T-helper 2 cell treated with Interferon-gamma antibody and Interleukin-4, amounts not matched to agents 5 μg/mL and 100 μg/mL, for 36 hours (primary cell): ENCODE measurements around the gene GTF2I.
"Not testable (repeated sequence)": the region's sequence is repeated elsewhere in the genome, so short reads cannot be mapped to it uniquely, and the experiment has no call there.

Source experiments
- DNase-seq: peaks from one replicate; pipeline ENCODE4 v3.0.0; 2021; ENCODE audit warnings: low spot score
- H3K27ac Mint-ChIP-seq: one replicate; pipeline ENCODE4 v1.8.0; 2021; ENCODE audit warnings: mild to moderate bottlenecking, mixed read lengths
- H3K27me3 Mint-ChIP-seq: one replicate; pipeline ENCODE4 v1.8.0; 2021; ENCODE audit warnings: low read depth, mixed read lengths
- H3K36me3 Mint-ChIP-seq: one replicate; pipeline ENCODE4 v1.8.0; 2021; ENCODE audit warnings: low read depth, mixed read lengths
- H3K4me1 Mint-ChIP-seq: one replicate; pipeline ENCODE4 v1.8.0; 2021; ENCODE audit warnings: low read depth, mixed read lengths
- H3K4me3 Mint-ChIP-seq: one replicate; pipeline ENCODE4 v1.8.0; 2022; ENCODE audit warnings: mild to moderate bottlenecking, moderate library complexity, mixed read lengths
- H3K9me3 Mint-ChIP-seq: one replicate; pipeline ENCODE4 v1.8.0; 2021; ENCODE audit warnings: mixed read lengths

Gene GTF2I

DNA sequence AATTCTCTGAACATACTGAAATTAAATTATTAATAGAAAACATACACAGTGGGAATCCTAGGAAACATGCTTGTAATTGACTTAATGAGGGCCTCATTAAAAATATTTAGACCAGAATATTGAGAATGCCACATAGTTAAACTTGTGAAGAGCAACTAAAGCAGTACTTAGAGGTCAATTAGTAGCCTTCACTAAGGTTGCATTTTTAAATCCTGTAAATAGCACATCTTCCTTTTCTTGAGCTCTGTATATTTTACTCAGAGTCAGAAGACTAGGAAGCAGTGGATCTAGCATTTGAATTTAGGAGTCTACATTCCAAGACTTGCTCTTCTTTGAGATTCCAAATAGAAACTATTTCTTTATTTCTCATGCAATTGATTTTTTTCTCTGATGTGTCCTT is 56.0 kb downstream of the GTF2I start:
- peaks cover 4% of the 10 kb centered on the region for H3K4me1 Mint-ChIP-seq
- peaks cover 68% of the 10 kb centered on the region for H3K36me3 Mint-ChIP-seq
- peaks cover 20% of the 10 kb centered on the region for H3K9me3 Mint-ChIP-seq
- DNase-seq: no peak
- no peak overlapping the region for H3K27ac Mint-ChIP-seq
- no peak overlapping the region for H3K4me3 Mint-ChIP-seq
- H3K27me3 Mint-ChIP-seq: no peaks in the 10 kb centered on the region

DNA sequence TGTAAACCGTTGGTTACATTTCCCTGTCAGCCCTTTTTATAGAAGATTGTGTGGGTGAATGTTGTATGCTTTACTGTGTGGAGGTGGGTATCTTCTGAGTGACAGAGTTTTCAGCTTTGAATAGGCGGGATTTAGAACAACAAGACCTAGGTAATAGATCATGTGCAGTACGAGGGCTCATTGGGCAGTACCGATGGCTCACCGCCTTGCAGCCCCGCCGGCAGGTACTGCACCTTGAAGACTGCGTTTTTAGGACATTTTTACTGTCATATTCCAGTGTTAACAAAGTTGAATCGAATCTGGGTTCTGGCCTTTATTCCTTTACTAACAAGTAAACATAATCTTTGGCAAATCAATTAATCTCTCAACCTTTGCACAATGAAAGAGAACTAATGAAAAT is 60.4 kb downstream of the GTF2I start:
- no peak for DNase-seq
- H3K27ac Mint-ChIP-seq: no peak overlapping the region

DNA sequence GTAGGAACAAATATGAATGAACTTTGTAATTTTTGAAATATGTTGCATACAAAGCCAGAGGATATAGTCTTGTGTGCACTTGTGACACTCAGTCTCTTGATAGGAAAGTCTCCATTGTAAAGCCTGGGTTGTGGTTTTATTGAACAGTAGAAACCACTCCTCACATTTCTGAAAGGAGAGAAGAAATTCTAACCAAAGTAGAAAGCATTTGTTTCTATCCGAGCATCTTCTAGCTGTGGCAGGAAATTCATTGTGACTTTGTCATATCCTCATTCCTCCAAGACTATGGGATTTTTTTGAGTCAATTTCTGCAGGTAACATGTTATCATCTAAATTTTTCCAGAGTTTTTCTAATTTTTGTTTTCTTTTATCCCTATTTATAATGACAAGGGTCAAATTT is 60.8 kb downstream of the GTF2I start:
- H3K4me3 Mint-ChIP-seq: no peak overlapping the region
- H3K9me3 Mint-ChIP-seq: peaks cover 9% of the 10 kb centered on the region
- H3K36me3 Mint-ChIP-seq: peaks cover 47% of the 10 kb centered on the region
- H3K27ac Mint-ChIP-seq: no peak overlapping the region
- H3K27me3 Mint-ChIP-seq: no peaks in the 10 kb centered on the region
- H3K4me1 Mint-ChIP-seq: peaks cover 4% of the 10 kb centered on the region
- no peak for DNase-seq

More for the DNA sequence above, 60.4 kb downstream of the GTF2I start:
- Mint-ChIP-seq H3K9me3 (peaks cover 11% of the 10 kb centered on the region), H3K27me3 (no peaks in the 10 kb centered on the region), H3K4me3 (no peak overlapping the region), H3K4me1 (peaks cover 4% of the 10 kb centered on the region), H3K36me3 (peaks cover 51% of the 10 kb centered on the region)

DNA sequence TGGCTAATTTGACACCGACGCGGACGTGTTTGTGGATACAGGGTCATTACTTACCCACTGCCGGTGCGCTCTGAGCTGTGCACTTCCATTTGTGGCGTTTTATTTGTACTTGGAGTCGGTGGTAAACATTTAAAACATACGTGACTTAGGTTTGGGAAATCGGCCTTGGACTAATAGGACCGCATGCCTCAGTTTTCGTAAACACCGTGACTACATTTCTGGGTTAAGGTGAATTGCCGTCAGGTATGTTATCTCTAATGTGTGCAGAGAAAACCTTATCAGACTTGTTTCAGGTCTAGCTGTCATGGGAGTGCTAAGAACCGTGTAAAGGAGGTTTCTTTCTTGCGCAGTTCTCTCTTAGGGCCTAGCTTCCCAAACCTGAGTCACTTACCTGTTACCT is 64.6 kb downstream of the GTF2I start:
- Mint-ChIP-seq H3K27me3 (no peaks in the 10 kb centered on the region), H3K36me3 (peaks cover 36% of the 10 kb centered on the region)

DNA sequence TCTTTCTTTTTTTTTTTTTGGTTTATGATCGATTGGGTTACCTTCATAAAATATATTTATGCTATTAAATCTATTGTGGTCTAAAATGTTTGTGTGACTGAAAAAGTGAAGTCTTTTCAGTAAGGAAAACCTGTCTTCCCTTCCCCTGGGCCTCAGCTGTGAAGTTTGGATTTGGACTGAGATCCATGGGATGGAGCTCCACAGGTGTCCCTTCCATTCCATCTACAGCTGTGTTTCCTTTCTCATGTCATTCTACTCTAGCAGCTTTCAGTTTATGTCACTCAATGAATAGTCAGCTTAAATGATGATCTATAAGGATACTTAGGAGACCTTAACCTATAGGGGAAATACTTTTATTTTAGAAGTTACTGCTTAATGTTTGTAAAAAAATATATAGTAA is 68.3 kb downstream of the GTF2I start:
- no peak overlapping the region for H3K27ac Mint-ChIP-seq

More for the DNA sequence above, 64.6 kb downstream of the GTF2I start:
- Mint-ChIP-seq H3K4me1 (peaks cover 4% of the 10 kb centered on the region), H3K27ac (no peak overlapping the region), H3K4me3 (no peak overlapping the region), H3K9me3 (no peaks in the 10 kb centered on the region)
- DNase-seq: no peak

DNA sequence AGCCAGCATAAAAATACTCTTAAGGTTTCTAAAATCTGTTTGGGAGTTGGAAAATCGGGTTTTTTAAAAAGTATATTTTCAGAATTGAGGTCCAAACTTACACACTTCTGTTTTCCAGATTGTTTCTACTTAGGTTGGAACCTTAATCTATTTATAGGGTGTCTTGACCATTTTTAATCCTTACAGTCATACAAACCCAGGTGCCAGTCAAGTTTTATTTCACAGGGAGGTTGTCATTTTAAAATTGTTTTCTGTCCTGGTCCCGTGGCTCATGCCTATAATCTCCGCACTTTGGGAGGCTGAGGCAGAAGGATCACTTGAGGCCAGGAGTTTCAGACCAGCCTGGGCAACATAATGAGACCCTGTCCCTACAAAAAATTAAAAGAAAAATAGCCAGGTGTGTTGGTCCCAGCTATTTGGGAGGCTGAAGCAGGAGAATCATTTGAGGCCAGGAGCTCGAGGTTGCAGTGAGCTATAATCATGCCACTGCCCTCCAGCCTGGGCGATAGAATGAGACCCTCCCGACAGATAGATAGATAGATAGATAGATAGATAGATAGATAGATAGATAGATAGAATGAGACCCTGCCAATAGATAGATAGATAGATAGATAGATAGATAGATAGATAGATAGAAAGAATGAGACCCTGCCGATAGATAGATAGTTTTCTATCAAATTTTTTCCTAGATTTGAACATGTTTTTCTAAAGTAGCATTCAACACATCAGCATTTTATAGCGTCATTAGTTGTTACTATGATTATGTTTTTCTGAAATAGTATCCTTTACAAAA is 69.0 kb downstream of the GTF2I start:
- Mint-ChIP-seq H3K36me3 (peaks cover 20% of the 10 kb centered on the region), H3K4me3 (no peak overlapping the region), H3K4me1 (no peaks in the 10 kb centered on the region), H3K27me3 (no peaks in the 10 kb centered on the region), H3K27ac (no peak overlapping the region), H3K9me3 (no peaks in the 10 kb centered on the region)
- no peak for DNase-seq

More for the DNA sequence above, 68.3 kb downstream of the GTF2I start:
- Mint-ChIP-seq H3K36me3 (peaks cover 18% of the 10 kb centered on the region), H3K27me3 (no peaks in the 10 kb centered on the region), H3K4me1 (no peaks in the 10 kb centered on the region), H3K9me3 (no peaks in the 10 kb centered on the region), H3K4me3 (no peak overlapping the region)
- DNase-seq: no peak

DNA sequence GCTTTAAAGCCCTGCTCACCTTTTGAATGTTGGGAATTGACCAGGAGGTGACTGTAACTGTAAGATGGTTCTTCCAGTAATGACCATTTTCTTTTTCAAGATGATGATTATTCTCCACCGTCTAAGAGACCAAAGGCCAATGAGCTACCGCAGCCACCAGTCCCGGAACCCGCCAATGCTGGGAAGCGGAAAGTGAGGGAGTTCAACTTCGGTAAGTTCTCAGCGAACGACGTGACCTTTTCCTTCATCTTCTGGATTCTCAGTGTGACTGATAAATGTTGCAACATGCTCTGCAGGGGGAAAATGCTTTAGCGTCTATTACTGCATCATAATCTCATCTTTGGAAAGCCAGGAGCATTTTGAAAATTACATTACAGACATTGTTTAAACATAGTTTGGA is 71.2 kb downstream of the GTF2I start:
- H3K4me3 Mint-ChIP-seq, H3K4me1 Mint-ChIP-seq, H3K27me3 Mint-ChIP-seq, DNase-seq, H3K9me3 Mint-ChIP-seq, H3K27ac Mint-ChIP-seq: not testable (repeated sequence)
- H3K36me3 Mint-ChIP-seq: peaks cover 11% of the 10 kb centered on the region

DNA sequence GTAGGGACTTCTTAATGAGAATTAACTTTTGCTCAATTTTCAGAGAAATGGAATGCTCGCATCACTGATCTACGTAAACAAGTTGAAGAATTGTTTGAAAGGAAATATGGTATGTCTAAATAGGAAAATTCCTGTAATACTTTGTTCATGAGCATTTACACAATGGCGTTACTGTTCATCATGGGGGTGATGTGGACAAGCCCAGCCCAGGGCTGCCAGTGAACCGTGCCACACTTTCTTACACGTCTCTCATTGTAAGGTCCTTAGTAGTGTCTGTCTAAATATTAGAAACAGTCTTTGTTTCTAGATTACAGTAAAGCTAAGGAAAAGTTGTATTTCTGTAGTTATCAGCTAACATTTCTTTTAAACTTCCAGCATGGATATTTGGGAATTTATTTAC is 72.7 kb downstream of the GTF2I start:
- H3K27me3 Mint-ChIP-seq, DNase-seq, H3K36me3 Mint-ChIP-seq, H3K27ac Mint-ChIP-seq, H3K4me1 Mint-ChIP-seq, H3K4me3 Mint-ChIP-seq, H3K9me3 Mint-ChIP-seq: not testable (repeated sequence)

DNA sequence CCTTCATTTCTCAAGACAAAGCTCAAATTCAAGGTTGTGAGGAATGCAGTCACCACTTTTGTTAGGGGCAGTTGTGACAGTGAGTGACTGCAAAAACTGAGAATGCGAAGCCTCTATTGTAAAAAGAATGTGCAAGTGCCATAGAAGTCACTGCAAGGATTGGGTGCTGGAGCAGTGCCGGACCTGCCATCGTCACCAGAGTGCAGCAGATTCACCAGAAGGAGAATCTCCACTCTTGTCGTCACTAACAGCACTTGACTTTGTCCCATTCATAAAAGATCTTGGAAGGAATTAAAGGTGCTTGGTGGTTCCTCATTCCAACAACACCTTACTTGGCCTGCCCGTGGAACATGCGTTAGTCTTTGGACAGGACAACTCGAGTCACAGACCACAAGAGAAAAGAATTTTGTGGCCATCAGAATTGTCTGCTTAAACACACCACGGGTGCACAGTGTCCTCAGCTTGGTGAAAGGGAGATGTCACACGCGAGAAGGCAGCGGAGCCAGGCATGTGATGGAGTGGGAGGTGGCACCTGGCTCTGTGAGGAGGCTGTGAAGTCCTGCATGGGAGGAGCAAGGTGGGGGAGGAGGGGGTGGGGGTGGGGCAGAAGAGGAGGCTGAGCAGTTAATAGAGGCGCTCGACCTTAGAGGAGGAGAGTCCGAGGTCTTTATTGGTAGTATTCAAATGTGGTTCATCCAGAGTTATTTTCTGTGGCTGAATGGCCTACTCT is 82.6 kb downstream of the GTF2I start:
- not testable (repeated sequence) for DNase-seq, H3K4me3 Mint-ChIP-seq, H3K27me3 Mint-ChIP-seq, H3K4me1 Mint-ChIP-seq, H3K36me3 Mint-ChIP-seq, H3K9me3 Mint-ChIP-seq, H3K27ac Mint-ChIP-seq

DNA sequence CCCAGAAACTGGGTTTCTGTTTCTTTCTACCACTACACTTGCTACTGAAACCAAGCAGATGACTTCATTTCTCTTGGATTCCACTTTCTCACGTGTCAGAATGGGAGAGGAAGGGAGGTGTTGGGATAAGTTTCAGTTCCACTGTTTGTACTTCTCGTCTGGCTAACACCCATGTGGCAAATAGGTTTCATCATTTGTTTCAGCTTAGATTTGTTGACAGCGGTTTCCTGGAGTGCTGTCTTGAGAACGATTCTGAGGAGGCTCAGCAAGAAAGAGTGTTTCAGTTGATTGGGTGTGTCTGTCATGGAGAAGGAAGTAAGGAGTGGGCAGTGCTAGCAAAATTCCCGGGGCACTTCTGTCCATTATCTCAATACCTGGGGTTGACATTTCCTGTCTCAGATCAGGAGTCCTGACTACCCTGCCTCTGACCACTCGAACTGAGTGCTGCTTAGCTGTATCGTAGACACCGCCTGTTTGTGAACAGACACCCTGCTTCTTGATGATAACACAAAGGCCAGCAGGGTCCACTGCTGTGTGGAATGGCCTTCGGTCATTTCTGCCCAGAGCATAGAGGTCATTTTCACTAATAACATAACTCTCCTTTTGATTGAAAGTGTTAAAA is 86.5 kb downstream of the GTF2I start:
- H3K4me1 Mint-ChIP-seq, DNase-seq, H3K36me3 Mint-ChIP-seq, H3K9me3 Mint-ChIP-seq, H3K27ac Mint-ChIP-seq, H3K4me3 Mint-ChIP-seq, H3K27me3 Mint-ChIP-seq: not testable (repeated sequence)

DNA sequence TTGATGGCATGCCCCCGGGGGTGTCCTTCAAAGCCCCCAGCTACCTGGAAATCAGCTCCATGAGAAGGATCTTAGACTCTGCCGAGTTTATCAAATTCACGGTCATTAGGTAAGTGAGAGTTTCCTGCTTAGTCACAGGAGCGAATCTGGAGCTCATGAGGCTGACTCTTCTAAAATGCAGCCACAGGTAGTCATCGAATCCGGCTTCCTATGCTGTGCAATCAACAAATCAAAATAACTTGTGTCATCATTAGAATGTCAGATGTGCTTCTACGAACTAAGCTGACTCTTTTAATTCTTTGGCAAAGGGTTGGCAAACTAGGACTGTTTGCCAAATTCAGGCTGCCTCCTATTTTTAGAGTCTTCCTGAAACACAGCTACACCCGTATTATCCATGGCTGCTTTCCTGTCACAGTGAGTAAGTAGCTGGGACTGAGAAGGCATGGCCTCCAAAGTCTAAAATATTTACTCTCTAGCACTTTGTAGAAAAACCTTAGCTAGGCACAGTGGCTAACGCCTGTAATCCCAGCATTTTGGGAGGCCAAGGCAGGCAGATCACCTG is 96.5 kb downstream of the GTF2I start:
- not testable (repeated sequence) for H3K9me3 Mint-ChIP-seq, H3K27ac Mint-ChIP-seq, H3K4me1 Mint-ChIP-seq, H3K36me3 Mint-ChIP-seq, DNase-seq, H3K27me3 Mint-ChIP-seq, H3K4me3 Mint-ChIP-seq

DNA sequence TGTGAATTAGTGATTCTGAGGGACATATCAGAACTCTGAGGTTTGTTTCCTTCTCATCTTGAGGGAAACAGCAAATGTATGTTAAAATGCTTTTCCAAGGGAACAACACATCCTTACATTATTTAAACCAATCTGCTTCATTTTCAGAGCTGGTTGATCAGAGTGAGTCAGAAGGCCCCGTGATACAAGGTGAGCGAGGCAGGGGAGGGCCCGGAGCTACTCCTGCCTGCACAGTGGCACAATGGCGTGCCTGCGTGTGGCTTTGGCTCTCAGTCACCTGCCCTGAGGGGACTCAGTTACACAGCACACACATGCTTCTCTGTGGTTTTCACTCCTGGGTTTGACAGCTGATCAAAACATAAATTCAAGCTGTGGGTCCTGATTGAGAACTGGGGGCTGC is 99.2 kb downstream of the GTF2I start:
- H3K4me1 Mint-ChIP-seq, DNase-seq, H3K36me3 Mint-ChIP-seq, H3K4me3 Mint-ChIP-seq, H3K27ac Mint-ChIP-seq, H3K9me3 Mint-ChIP-seq, H3K27me3 Mint-ChIP-seq: not testable (repeated sequence)

DNA sequence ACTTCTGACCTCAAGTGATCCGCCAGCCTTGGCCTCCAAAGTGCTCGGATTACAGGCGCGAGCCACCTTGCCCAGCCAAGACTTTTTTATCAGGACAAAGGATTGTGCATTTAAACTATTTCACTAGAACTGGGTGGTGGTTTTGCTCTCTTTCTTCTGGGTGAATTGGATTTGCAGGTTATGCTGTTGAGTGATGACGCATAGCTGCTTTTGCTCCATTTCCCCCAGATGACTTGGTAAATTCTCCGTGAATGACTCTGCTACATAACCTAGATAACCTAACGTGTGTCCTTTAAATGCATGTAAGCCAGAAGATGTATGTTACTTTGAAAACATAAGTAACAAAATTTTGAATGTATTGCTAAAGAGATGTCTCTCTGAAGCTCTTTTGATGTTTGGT is 100.8 kb downstream of the GTF2I start:
- H3K9me3 Mint-ChIP-seq: not testable (repeated sequence)

DNA sequence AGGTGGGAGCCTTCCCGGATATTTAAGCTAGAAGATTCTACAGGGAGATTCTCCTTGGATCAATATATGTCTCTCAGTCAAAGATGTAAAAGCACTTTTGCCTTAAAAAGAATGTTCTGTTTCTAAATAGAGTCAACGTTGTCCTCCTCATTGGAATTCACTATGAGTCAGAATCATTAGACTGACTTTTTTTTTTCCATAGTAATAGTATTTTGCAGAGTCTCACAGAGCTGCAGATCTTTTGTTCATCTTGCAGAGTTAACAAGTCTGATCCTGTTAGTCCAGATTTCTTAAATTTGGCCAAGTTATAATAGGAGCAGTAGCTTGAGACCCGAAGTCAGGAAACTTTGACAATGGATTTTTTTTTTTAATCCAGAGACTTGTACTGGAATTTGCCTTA is 101.5 kb downstream of the GTF2I start:
- not testable (repeated sequence) for DNase-seq, H3K27me3 Mint-ChIP-seq, H3K27ac Mint-ChIP-seq, H3K4me3 Mint-ChIP-seq, H3K9me3 Mint-ChIP-seq, H3K4me1 Mint-ChIP-seq, H3K36me3 Mint-ChIP-seq

More for the DNA sequence above, 100.8 kb downstream of the GTF2I start:
- not testable (repeated sequence) for H3K36me3 Mint-ChIP-seq, H3K4me3 Mint-ChIP-seq, H3K27me3 Mint-ChIP-seq, H3K4me1 Mint-ChIP-seq, DNase-seq, H3K27ac Mint-ChIP-seq
